PC-3 (cell line): Measurements from ENCODE around the gene GLS.

Experiments used
- CTCF ChIP-seq: fragments of 300-600 bp; sonication (generic); conservative IDR thresholded peaks from 2 replicates; pipeline ENCODE4 v1.5.1; 2017; ENCODE audit warnings: antibody characterized with exemption, low read depth, mild to moderate bottlenecking, low read length
- EZH2 ChIP-seq: fragments of 300-600 bp; sonication (generic); IDR thresholded peaks from one replicate; pipeline ENCODE4 v1.6.1; 2017; ENCODE audit warnings: antibody characterized with exemption, mild to moderate bottlenecking, low read length; ENCODE audit not compliant: unreplicated experiment

GRCh38 chr2:190858817-190859216 lies 21.8 kb upstream of the GLS start:
- no peak for TF ChIP-seq CTCF
- no peak for TF ChIP-seq EZH2
